ENCODE results near the gene RASAL3. TPM values are rescaled to one million over a fixed set of nuclear protein-coding genes. Genes with fewer than 3 reads are reported as not detected.
"Not testable (repeated sequence)": the region's sequence is repeated elsewhere in the genome, so short reads cannot be mapped to it uniquely, and the experiment has no call there.

RASAL3 gene
- total RNA-seq, 1 experiment from 2014 or later: 4.0 TPM

DNA sequence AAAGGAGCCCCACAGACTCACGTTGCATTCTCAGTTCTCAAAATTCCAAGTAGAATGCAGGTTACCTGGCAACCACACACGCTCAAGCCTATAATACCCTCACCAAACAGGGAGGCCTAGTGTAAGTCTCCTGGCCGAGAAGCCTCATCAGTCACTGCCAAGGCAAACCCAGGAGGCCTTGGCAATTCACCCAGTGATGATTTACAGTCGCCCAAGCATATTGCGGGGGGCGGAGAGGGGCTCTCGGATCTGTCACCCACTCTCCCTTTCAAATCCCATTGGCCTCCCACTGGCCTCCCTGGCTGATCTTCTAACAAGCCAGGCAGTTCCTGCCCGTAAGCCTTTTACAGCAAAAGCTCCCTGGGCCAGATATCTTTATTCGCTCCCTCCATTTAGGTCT, 46.6 kb downstream of the RASAL3 start:
- Histone ChIP-seq H3K79me2 (ENCODE audit: low read length) (peaks cover 58% of the 10 kb centered on the region), H3K36me3 (ENCODE audit: insufficient read depth, low read length) (peaks cover 14% of the 10 kb centered on the region; the same call in 1 of the 2 replicates), H3K9me2 (replicated peaks; ENCODE audit: insufficient read depth, low read length) (no peaks in the 10 kb centered on the region), H3K4me1 (ENCODE audit: low read length) (peaks cover 20% of the 10 kb centered on the region), H3K9ac (ENCODE audit: low read length) (peak overlapping the region; percentile 94), H2AFZ (ENCODE audit: low read length) (no peak overlapping the region), H3K27me3 (ENCODE audit: low read length) (no peaks in the 10 kb centered on the region), H3K4me2 (ENCODE audit: low read depth, low read length, poor library complexity, severe bottlenecking) (peak overlapping the region; percentile 92), H3K4me3 (ENCODE audit: low read length) (peak overlapping the region; percentile 94), H3K27ac (ENCODE audit: low read length) (peak overlapping the region; percentile 67), H4K20me1 (ENCODE audit: insufficient read depth, low read depth, low read length) (peaks cover 39% of the 10 kb centered on the region; the same call in 1 of the 2 replicates), H3K9me3 (ENCODE audit: low read length) (no peaks in the 10 kb centered on the region)
- no peak for DNase-seq

DNA sequence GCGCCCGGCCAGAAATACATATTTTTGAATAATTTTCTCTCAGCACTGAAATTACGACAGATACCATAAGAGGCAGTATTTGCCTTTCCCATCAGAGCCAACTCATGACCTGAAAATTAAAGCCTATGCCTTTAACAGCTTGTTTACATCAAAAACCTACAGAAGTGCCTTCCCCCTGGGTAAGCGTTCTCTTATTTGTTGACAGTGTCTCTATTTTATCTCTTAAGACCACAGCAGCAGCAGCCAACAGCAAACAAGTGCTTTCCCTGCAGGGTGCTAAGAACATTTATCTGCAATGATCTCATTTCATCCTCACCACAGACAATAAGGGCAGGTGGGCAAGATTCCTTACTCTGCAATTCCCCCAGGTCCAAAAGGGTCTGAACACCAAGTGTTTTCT, 51.5 kb downstream of the RASAL3 start:
- Histone ChIP-seq H2AFZ (ENCODE audit: low read length) (no peak overlapping the region), H3K27ac (ENCODE audit: low read length) (no peak overlapping the region), H3K27me3 (ENCODE audit: low read length) (no peaks in the 10 kb centered on the region), H3K9me3 (ENCODE audit: low read length) (no peaks in the 10 kb centered on the region), H3K9ac (ENCODE audit: low read length) (no peak overlapping the region), H3K4me3 (ENCODE audit: low read length) (no peak overlapping the region), H3K79me2 (ENCODE audit: low read length) (peaks cover 98% of the 10 kb centered on the region), H4K20me1 (ENCODE audit: insufficient read depth, low read depth, low read length) (peaks cover 62% of the 10 kb centered on the region; the same call in 1 of the 2 replicates), H3K36me3 (ENCODE audit: insufficient read depth, low read length) (peaks cover 31% of the 10 kb centered on the region; the same call in 1 of the 2 replicates), H3K4me1 (ENCODE audit: low read length) (peaks cover 13% of the 10 kb centered on the region), H3K9me2 (replicated peaks; ENCODE audit: insufficient read depth, low read length) (no peaks in the 10 kb centered on the region), H3K4me2 (ENCODE audit: low read depth, low read length, poor library complexity, severe bottlenecking) (no peak overlapping the region)
- no peak for DNase-seq

DNA sequence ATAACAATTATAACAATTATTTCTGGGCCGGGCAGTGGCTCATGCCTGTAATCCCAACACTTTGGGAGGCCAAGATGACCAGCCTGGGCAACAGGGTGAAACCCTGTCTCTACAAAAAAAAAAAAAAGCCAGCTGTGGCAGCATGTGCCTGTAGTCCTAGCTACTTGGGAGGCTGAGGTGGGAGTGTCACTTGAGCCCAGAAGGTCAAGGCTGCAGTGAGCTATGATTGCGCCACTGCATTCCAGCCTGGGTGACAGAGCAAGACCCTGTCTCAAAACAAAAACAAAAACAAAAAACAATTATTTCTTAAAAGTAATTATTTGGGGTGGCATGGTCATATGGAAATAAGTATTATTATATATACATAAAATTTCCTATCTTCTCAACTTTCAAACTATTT, 53.0 kb downstream of the RASAL3 start:
- H3K4me1 ChIP-seq (ENCODE audit: low read length); H3K9ac ChIP-seq (ENCODE audit: low read length); DNase-seq; H3K4me3 ChIP-seq (ENCODE audit: low read length); H3K4me2 ChIP-seq (ENCODE audit: low read depth, low read length, poor library complexity, severe bottlenecking); H2AFZ ChIP-seq (ENCODE audit: low read length); H3K27me3 ChIP-seq (ENCODE audit: low read length); H3K9me3 ChIP-seq (ENCODE audit: low read length); H3K27ac ChIP-seq (ENCODE audit: low read length); H3K9me2 ChIP-seq (replicated peaks; ENCODE audit: insufficient read depth, low read length): not testable (repeated sequence)
- peaks cover 58% of the 10 kb centered on the region; the same call in 1 of the 2 replicates for H4K20me1 ChIP-seq (ENCODE audit: insufficient read depth, low read depth, low read length)
- peaks cover 98% of the 10 kb centered on the region for H3K79me2 ChIP-seq (ENCODE audit: low read length)
- H3K36me3 ChIP-seq (ENCODE audit: insufficient read depth, low read length): peaks cover 21% of the 10 kb centered on the region; the same call in 1 of the 2 replicates

DNA sequence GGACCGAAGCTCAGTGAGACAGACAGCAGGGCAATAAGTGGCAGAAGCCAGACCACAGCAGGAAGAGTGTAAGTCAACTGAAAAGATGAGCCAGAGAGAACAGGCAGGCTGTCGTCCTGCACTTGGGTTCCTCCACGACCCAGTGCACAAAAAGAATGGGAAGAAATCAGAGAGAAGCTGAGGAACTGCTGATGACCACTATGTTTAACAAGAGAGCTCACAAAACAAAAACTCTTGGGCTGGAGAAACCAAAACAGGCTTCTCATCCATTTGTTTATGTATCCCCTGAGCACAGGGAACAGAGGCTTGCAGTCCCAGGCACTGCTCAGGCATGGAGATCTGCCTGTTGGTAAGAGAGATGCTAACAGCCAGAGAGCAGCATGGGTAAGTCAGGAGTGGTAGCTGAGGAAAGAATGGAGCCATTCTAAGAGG, 59.5 kb downstream of the RASAL3 start:
- DNase-seq: no peak
- H4K20me1 ChIP-seq (ENCODE audit: insufficient read depth, low read depth, low read length): peaks cover 51% of the 10 kb centered on the region

DNA sequence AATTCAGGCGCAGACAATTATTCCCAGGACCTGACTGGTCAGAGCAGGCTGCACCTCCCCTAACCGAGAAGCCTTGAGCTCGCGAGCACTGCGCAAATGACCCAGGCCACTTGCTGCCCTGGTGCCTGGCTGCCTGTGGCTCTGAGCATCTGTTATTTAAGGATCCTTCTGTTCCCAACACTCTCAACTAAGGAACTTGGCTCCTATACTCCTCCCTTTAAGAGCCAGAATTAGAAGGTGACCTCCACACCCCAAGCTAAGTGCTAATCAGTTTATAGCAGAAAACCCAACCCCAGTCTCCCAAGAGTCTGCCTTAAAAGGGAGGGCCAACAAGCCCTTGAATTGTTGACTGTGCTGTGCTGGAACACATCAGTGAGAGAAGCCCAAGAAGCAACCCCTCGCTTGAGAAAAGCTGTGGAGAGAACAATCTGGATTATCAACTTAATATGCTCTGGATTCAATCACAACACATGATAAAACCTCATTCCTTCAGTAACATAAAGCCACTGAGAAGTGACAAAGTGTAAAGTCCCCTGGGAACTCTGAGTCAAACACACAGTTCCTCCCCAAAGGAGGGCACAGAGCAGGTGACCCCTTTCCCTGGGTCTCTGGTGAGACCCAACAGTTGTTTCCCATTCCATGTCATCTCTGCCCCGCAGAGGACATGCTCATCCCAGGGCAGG, 60.1 kb downstream of the RASAL3 start:
- peaks cover 46% of the 10 kb centered on the region for H4K20me1 ChIP-seq (ENCODE audit: insufficient read depth, low read depth, low read length)
- no peak overlapping the region for H3K27ac ChIP-seq (ENCODE audit: low read length)
- no peak overlapping the region for H3K4me3 ChIP-seq (ENCODE audit: low read length)
- H3K27me3 ChIP-seq (ENCODE audit: low read length): no peaks in the 10 kb centered on the region
- no peak overlapping the region for H2AFZ ChIP-seq (ENCODE audit: low read length)
- peaks cover 18% of the 10 kb centered on the region for H3K36me3 ChIP-seq (ENCODE audit: insufficient read depth, low read length)
- no peaks in the 10 kb centered on the region for H3K9me2 ChIP-seq (replicated peaks; ENCODE audit: insufficient read depth, low read length)
- peaks cover 84% of the 10 kb centered on the region for H3K79me2 ChIP-seq (ENCODE audit: low read length)
- H3K4me1 ChIP-seq (ENCODE audit: low read length): peaks cover 12% of the 10 kb centered on the region
- H3K9ac ChIP-seq (ENCODE audit: low read length): no peak overlapping the region
- no peak for DNase-seq
- no peaks in the 10 kb centered on the region for H3K9me3 ChIP-seq (ENCODE audit: low read length)
- no peak overlapping the region for H3K4me2 ChIP-seq (ENCODE audit: low read depth, low read length, poor library complexity, severe bottlenecking)

More for the DNA sequence above, 59.5 kb downstream of the RASAL3 start:
- no peak overlapping the region for H3K4me3 ChIP-seq (ENCODE audit: low read length)
- no peak overlapping the region for H3K4me2 ChIP-seq (ENCODE audit: low read depth, low read length, poor library complexity, severe bottlenecking)
- H3K9me3 ChIP-seq (ENCODE audit: low read length): no peaks in the 10 kb centered on the region
- peaks cover 87% of the 10 kb centered on the region for H3K79me2 ChIP-seq (ENCODE audit: low read length)
- no peak overlapping the region for H2AFZ ChIP-seq (ENCODE audit: low read length)
- no peaks in the 10 kb centered on the region for H3K27me3 ChIP-seq (ENCODE audit: low read length)
- H3K9me2 ChIP-seq (replicated peaks; ENCODE audit: insufficient read depth, low read length): no peaks in the 10 kb centered on the region
- H3K4me1 ChIP-seq (ENCODE audit: low read length): peaks cover 12% of the 10 kb centered on the region
- peaks cover 23% of the 10 kb centered on the region for H3K36me3 ChIP-seq (ENCODE audit: insufficient read depth, low read length)
- no peak overlapping the region for H3K9ac ChIP-seq (ENCODE audit: low read length)
- H3K27ac ChIP-seq (ENCODE audit: low read length): no peak overlapping the region

DNA sequence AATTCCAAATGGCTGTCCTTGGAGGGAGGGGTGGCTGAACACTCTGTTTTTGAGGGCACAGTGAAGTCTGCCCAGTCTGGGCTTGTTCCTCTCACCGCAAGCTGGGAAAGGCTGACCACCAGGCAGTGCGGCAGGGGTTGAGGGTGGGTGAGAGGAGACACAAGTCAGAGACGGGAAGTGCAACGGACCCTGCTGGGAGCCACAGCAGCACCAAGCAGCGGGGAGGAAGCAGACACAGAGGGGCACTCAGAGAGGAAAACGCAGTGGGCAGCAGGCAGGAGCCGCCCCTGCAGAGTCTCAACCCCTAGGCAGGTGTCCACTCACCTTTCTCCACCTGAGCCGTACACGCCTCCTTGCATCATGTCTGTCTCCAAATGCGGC, 61.2 kb downstream of the RASAL3 start:
- DNase-seq: no peak
- H3K36me3 ChIP-seq (ENCODE audit: insufficient read depth, low read length): peaks cover 16% of the 10 kb centered on the region
- H3K79me2 ChIP-seq (ENCODE audit: low read length): peaks cover 73% of the 10 kb centered on the region
- H3K9me2 ChIP-seq (replicated peaks; ENCODE audit: insufficient read depth, low read length): no peaks in the 10 kb centered on the region
- peaks cover 12% of the 10 kb centered on the region for H3K4me1 ChIP-seq (ENCODE audit: low read length)
- no peak overlapping the region for H3K4me2 ChIP-seq (ENCODE audit: low read depth, low read length, poor library complexity, severe bottlenecking)
- no peak overlapping the region for H3K4me3 ChIP-seq (ENCODE audit: low read length)
- H3K27me3 ChIP-seq (ENCODE audit: low read length): no peaks in the 10 kb centered on the region
- H3K9ac ChIP-seq (ENCODE audit: low read length): no peak overlapping the region
- H3K27ac ChIP-seq (ENCODE audit: low read length): no peak overlapping the region
- H4K20me1 ChIP-seq (ENCODE audit: insufficient read depth, low read depth, low read length): peaks cover 44% of the 10 kb centered on the region
- no peak overlapping the region for H2AFZ ChIP-seq (ENCODE audit: low read length)
- no peaks in the 10 kb centered on the region for H3K9me3 ChIP-seq (ENCODE audit: low read length)

DNA sequence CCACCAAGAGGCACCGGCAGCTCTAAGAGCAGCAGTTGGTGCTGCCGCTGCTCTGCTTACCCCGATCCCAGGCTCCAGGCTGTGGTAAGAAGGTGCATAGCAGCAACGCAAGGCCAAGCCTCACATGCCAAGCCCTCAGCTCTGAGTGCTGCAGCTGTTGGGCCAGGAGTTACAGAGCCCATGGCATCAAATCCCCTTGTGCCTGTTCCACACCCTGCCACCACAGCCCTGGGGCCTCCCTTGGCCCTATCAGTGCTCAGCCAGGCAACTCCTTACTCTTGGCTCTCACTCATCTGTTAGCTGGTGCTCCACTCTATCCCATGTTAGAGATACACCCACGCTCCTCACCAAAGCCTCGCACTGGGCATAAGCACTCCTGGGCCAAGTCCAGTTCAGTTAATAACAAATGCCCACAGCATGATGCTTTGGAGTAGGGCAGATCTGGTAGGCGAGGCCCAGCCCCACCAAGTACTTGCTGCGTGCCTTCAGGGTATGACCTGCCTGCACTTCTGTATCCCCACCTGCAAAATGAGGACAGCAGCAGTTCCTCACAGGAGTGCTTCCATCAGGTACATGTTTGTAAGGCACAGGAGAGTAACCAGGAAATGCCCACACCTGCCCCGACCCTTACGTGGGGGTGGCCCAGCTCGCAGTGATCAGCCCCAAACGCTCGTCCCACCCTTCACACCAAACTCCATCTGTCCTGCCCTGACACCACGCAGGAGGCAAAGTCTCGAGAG, 61.8 kb downstream of the RASAL3 start:
- H3K4me2 ChIP-seq (ENCODE audit: low read depth, low read length, poor library complexity, severe bottlenecking): no peak overlapping the region
- no peak for DNase-seq
- peaks cover 43% of the 10 kb centered on the region for H4K20me1 ChIP-seq (ENCODE audit: insufficient read depth, low read depth, low read length)
- H3K27ac ChIP-seq (ENCODE audit: low read length): no peak overlapping the region
- no peaks in the 10 kb centered on the region for H3K9me2 ChIP-seq (replicated peaks; ENCODE audit: insufficient read depth, low read length)
- no peaks in the 10 kb centered on the region for H3K27me3 ChIP-seq (ENCODE audit: low read length)
- H3K4me3 ChIP-seq (ENCODE audit: low read length): no peak overlapping the region
- H3K9ac ChIP-seq (ENCODE audit: low read length): no peak overlapping the region
- H3K9me3 ChIP-seq (ENCODE audit: low read length): no peaks in the 10 kb centered on the region
- H2AFZ ChIP-seq (ENCODE audit: low read length): no peak overlapping the region
- H3K36me3 ChIP-seq (ENCODE audit: insufficient read depth, low read length): peaks cover 18% of the 10 kb centered on the region
- H3K4me1 ChIP-seq (ENCODE audit: low read length): peaks cover 12% of the 10 kb centered on the region
- peaks cover 70% of the 10 kb centered on the region for H3K79me2 ChIP-seq (ENCODE audit: low read length)

All from Karpas-422 (cell line).